ENCODE data around the gene WDTC1. TPM values are rescaled to one million over a fixed set of nuclear protein-coding genes. Genes with fewer than 3 reads are reported as not detected.

The WDTC1 gene
- total RNA-seq, 1 experiment from 2014 or later: 26.6 TPM

GRCh38 chr1:27192039-27192529 lies 42.3 kb upstream of the WDTC1 start (continued):
- no peak for TF ChIP-seq REST (IDR thresholded peaks at IDR 0.05; ENCODE audit: low read depth)
- TF ChIP-seq EGR1 (IDR thresholded peaks at IDR 0.05; ENCODE audit: low read depth): no peak
- TF ChIP-seq YY1 (IDR thresholded peaks at IDR 0.05; ENCODE audit: extremely low read depth, insufficient replicate concordance, low read depth, low read length): no peak
- TF ChIP-seq SP1 (IDR thresholded peaks at IDR 0.05; ENCODE audit: low read depth): peak; percentile 58; the same call in 1 of the 2 replicates
- TF ChIP-seq CEBPB (IDR thresholded peaks at IDR 0.05; ENCODE audit: low read depth): peak; percentile 77
- TF ChIP-seq ELF1 (IDR thresholded peaks at IDR 0.05; ENCODE audit: borderline replicate concordance, low read depth): no peak
- no peak for TF ChIP-seq ATF3 (IDR thresholded peaks at IDR 0.05)
- peak; percentile 41 for TF ChIP-seq ZFX (IDR thresholded peaks at IDR 0.05)
- no peak for TF ChIP-seq SIN3A (IDR thresholded peaks at IDR 0.05; ENCODE audit: low read depth)
- TF ChIP-seq RAD21 (IDR thresholded peaks at IDR 0.05; ENCODE audit: low read depth): no peak
- TF ChIP-seq, protein P1, sequence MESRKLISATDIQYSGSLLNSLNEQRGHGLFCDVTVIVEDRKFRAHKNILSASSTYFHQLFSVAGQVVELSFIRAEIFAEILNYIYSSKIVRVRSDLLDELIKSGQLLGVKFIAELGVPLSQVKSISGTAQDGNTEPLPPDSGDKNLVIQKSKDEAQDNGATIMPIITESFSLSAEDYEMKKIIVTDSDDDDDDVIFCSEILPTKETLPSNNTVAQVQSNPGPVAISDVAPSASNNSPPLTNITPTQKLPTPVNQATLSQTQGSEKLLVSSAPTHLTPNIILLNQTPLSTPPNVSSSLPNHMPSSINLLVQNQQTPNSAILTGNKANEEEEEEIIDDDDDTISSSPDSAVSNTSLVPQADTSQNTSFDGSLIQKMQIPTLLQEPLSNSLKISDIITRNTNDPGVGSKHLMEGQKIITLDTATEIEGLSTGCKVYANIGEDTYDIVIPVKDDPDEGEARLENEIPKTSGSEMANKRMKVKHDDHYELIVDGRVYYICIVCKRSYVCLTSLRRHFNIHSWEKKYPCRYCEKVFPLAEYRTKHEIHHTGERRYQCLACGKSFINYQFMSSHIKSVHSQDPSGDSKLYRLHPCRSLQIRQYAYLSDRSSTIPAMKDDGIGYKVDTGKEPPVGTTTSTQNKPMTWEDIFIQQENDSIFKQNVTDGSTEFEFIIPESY (IDR thresholded peaks at IDR 0.05; ENCODE audit: extremely low read depth, insufficient replicate concordance, low read length): no peak
- TF ChIP-seq POLR2AphosphoS5 (IDR thresholded peaks at IDR 0.05; ENCODE audit: low read depth, low read length): no peak

All from HCT116 (cell line).